Stimulated activated CD4-positive, alpha-beta T cell treated with anti-CD3 and anti-CD28 coated beads, Interleukin-12 subunit alpha, Interleukin-12 subunit beta, amount 100 ng/mL, for 48 hours (primary cell): Measurements from ENCODE around the gene CPA3.

Experiments used
- DNase-seq, 3 donors: peaks; one replicate each; pipeline ENCODE4 v3.0.0-alpha.2; 2020; ENCODE audit warnings: low read depth in 2 of 3, low spot score in 1 of 3

Gene CPA3

GRCh38 chr3:148857316-148857715 is 7.8 kb upstream of the CPA3 start:
- no peak for DNase-seq

- no peak for DNase-seq
Observed at GRCh38 chr3:148861277-148861869, 3.7 kb upstream of the CPA3 start.

- no peak for DNase-seq
Observed at GRCh38 chr3:148863297-148863696, 1.8 kb upstream of the CPA3 start.

GRCh38 chr3:148863814-148864213 is 1.3 kb upstream of the CPA3 start:
- no peak for DNase-seq

- DNase-seq, result no peak
Observed at GRCh38 chr3:148866261-148866660, 1.2 kb downstream of the CPA3 start.

- no peak for DNase-seq
Observed at GRCh38 chr3:148873270-148873927, 8.3 kb downstream of the CPA3 start.

GRCh38 chr3:148873977-148874376 is 8.9 kb downstream of the CPA3 start:
- no peak for DNase-seq

- DNase-seq, result no peak
Observed at GRCh38 chr3:148878095-148878494, 13.0 kb downstream of the CPA3 start.

- no peak for DNase-seq
Observed at GRCh38 chr3:148879256-148879655, 14.2 kb downstream of the CPA3 start.

GRCh38 chr3:148880681-148881080 is 15.6 kb downstream of the CPA3 start:
- DNase-seq, result no peak

- no peak for DNase-seq
Observed at GRCh38 chr3:148881286-148881685, 16.2 kb downstream of the CPA3 start.

- no peak for DNase-seq
Observed at GRCh38 chr3:148882288-148882687, 17.2 kb downstream of the CPA3 start.

GRCh38 chr3:148883163-148883562 is 18.1 kb downstream of the CPA3 start:
- DNase-seq, result no peak

- no peak for DNase-seq
Observed at GRCh38 chr3:148884261-148884660, 19.2 kb downstream of the CPA3 start.

- no peak for DNase-seq
Observed at GRCh38 chr3:148889828-148890227, 24.7 kb downstream of the CPA3 start.

GRCh38 chr3:148896062-148896461 is 31.0 kb downstream of the CPA3 start:
- DNase-seq, result no peak

GRCh38 chr3:148901987-148902791 is 37.1 kb downstream of the CPA3 start:
- DNase-seq, result no peak

GRCh38 chr3:148903022-148903442 is 37.9 kb downstream of the CPA3 start:
- no peak for DNase-seq

- no peak for DNase-seq
Observed at GRCh38 chr3:148903941-148904340, 38.8 kb downstream of the CPA3 start.

- DNase-seq, result no peak
Observed at GRCh38 chr3:148906667-148907066, 41.6 kb downstream of the CPA3 start.

GRCh38 chr3:148911173-148911572 is 46.1 kb downstream of the CPA3 start:
- no peak for DNase-seq

- DNase-seq, result no peak
Observed at GRCh38 chr3:148911592-148911991, 46.5 kb downstream of the CPA3 start.
